ENCODE data around the gene RBBP8NL. TPM values are rescaled to one million over a fixed set of nuclear protein-coding genes. Genes with fewer than 3 reads are reported as not detected.

The RBBP8NL gene
- total RNA-seq, 1 experiment from 2014 or later: 0.28 TPM

DNA sequence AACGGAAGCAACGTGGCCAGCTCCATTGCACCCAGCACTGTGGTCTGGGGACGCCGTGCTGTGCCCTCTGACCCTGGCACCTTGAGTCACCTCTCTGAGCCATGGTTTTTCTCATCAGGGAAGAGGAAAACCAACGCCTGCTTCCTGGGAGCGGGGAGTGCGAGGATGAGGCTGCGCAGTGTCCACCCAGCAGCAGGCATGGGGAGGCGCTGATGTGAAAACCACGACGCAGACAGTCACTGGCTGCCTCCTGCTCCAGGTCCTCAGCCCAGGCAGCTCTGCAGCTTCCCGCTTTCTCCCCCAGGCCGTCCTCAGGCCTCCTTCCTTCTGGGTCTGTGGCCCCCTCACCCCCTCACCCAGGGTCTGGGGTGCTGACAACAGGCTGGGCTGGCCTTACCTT is 34.5 kb upstream of the RBBP8NL start:
- Histone ChIP-seq H4K91ac (ENCODE audit: insufficient read length, low read depth, low read length) (no peak overlapping the region), H3K27me3 (ENCODE audit: insufficient read depth, low read length) (no peaks in the 10 kb centered on the region), H2BK12ac (ENCODE audit: insufficient read length, low read depth, low read length) (no peak overlapping the region), H2AFZ (ENCODE audit: low read length) (no peak overlapping the region), H2BK120ac (ENCODE audit: low read depth, low read length, poor library complexity, severe bottlenecking) (no peak overlapping the region), H3K23ac (ENCODE audit: insufficient read length, low read depth, low read length) (no peak overlapping the region), H3K18ac (ENCODE audit: insufficient read length, low read depth, low read length) (no peak overlapping the region), H3K4me1 (ENCODE audit: insufficient read depth, low read length) (no peaks in the 10 kb centered on the region), H3K23me2 (ENCODE audit: insufficient read length, low read depth, low read length, poor library complexity, severe bottlenecking) (no peaks in the 10 kb centered on the region), H3K14ac (ENCODE audit: insufficient read depth, low read length) (no peak overlapping the region), H2BK20ac (ENCODE audit: low read depth, low read length, poor library complexity, severe bottlenecking) (no peak overlapping the region), H4K20me1 (ENCODE audit: control insufficient read depth, insufficient read depth, insufficient read length) (no peaks in the 10 kb centered on the region), H3K27ac (ENCODE audit: insufficient read length, low read depth, low read length) (no peak overlapping the region), H3K4me2 (ENCODE audit: insufficient read depth, insufficient read length, low read length) (no peak overlapping the region), H3T11ph (ENCODE audit: low read length) (no peak overlapping the region), H3K56ac (ENCODE audit: insufficient read length, low read depth, low read length) (no peak overlapping the region), H3K9ac (ENCODE audit: extremely low read depth, insufficient read length, low read length) (no peak overlapping the region), H2BK15ac (ENCODE audit: low read depth, low read length) (no peak overlapping the region), H2AK5ac (ENCODE audit: insufficient read length, low read length) (no peak overlapping the region), H3K9me3 (ENCODE audit: control insufficient read depth, low read depth, low read length) (no peaks in the 10 kb centered on the region), H3K4ac (ENCODE audit: low read depth, low read length) (no peak overlapping the region), H4K5ac (ENCODE audit: insufficient read length, low read depth, low read length) (no peak overlapping the region), H3K79me1 (ENCODE audit: insufficient read depth, low read depth, low read length, poor library complexity, severe bottlenecking) (no peaks in the 10 kb centered on the region), H2BK5ac (ENCODE audit: insufficient read length, low read length) (no peak overlapping the region), H3K79me2 (ENCODE audit: insufficient read depth, low read length) (no peaks in the 10 kb centered on the region), H4K8ac (replicated peaks; ENCODE audit: insufficient read length, low read depth, low read length) (no peak overlapping the region)
- DNase-seq: no peak
- H3K36me3 Mint-ChIP-seq (ENCODE audit: insufficient read depth in 1 of 3, low read depth in 3 of 3): no peaks in the 10 kb centered on the region
- H3K4me1 Mint-ChIP-seq: peaks cover 3 to 7% of the 10 kb centered on the region in 2 experiments; a peak in 3 of 4 replicates
- peaks cover 2% of the 10 kb centered on the region; the same call in 1 of the 2 replicates for H3K27me3 Mint-ChIP-seq (ENCODE audit: low read depth)
- no peaks in the 10 kb centered on the region for H3K9me3 Mint-ChIP-seq
- no peak overlapping the region for H3K4me3 Mint-ChIP-seq
- no CpG with 5 or more reads among the region's 13 CpGs for WGBS (ENCODE audit: extremely low coverage, insufficient read length, low lambda C conversion rate)
- no peak overlapping the region for H3K27ac Mint-ChIP-seq
- TF ChIP-seq, protein P1, sequence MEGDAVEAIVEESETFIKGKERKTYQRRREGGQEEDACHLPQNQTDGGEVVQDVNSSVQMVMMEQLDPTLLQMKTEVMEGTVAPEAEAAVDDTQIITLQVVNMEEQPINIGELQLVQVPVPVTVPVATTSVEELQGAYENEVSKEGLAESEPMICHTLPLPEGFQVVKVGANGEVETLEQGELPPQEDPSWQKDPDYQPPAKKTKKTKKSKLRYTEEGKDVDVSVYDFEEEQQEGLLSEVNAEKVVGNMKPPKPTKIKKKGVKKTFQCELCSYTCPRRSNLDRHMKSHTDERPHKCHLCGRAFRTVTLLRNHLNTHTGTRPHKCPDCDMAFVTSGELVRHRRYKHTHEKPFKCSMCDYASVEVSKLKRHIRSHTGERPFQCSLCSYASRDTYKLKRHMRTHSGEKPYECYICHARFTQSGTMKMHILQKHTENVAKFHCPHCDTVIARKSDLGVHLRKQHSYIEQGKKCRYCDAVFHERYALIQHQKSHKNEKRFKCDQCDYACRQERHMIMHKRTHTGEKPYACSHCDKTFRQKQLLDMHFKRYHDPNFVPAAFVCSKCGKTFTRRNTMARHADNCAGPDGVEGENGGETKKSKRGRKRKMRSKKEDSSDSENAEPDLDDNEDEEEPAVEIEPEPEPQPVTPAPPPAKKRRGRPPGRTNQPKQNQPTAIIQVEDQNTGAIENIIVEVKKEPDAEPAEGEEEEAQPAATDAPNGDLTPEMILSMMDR (conservative IDR thresholded peaks at IDR 0.05): no peak

All from H9 (cell line).